Sigmoid colon (tissue), 4 donors: ENCODE results near the gene SYNPO2.

Source experiments
- CTCF ChIP-seq, 4 experiments: fragments of 450-650 bp in 3 of 4; fragments of 200-600 bp in 1 of 4; IDR thresholded peaks; one replicate each; pipeline ENCODE4 v1.5.1; 2016 to 2019; ENCODE audit warnings: antibody characterized with exemption in 4 of 4, mild to moderate bottlenecking in 3 of 4, moderate library complexity in 2 of 4
- POLR2A ChIP-seq, 2 donors: fragments of 450-650 bp; IDR thresholded peaks; one replicate each; pipeline ENCODE4 v1.6.1; 2016; ENCODE audit warnings: antibody characterized with exemption in 2 of 2, mild to moderate bottlenecking in 2 of 2, moderate library complexity in 2 of 2
- POLR2AphosphoS5 ChIP-seq, 4 donors: sonication (generic); formaldehyde crosslinking; IDR thresholded peaks; one replicate each; pipeline ENCODE4 v1.6.1; 2017; ENCODE audit warnings: antibody characterized with exemption in 4 of 4

GRCh38 chr4:118981839-118982381, 93.3 kb downstream of the SYNPO2 start:
- peak; percentile 63 to 90 (median 73) for TF ChIP-seq CTCF (IDR thresholded peaks at IDR 0.05)
- TF ChIP-seq POLR2A (IDR thresholded peaks at IDR 0.05): no peak
- TF ChIP-seq POLR2AphosphoS5 (IDR thresholded peaks at IDR 0.05): peak in 3 of 4 donors; percentile 21 to 59 (median 53)
